ENCODE results near the gene KLHDC10.

- TF ChIP-seq CTCF (optimal IDR thresholded peaks at IDR 0.05 in 1 of 3, IDR thresholded peaks at IDR 0.05 in 1 of 3, conservative IDR thresholded peaks at IDR 0.05 in 1 of 3; ENCODE audit: extremely low read depth in 1 of 3, insufficient read depth in 2 of 3, low read length in 3 of 3): no peak
- TF ChIP-seq EZH2 (IDR thresholded peaks at IDR 0.05; ENCODE audit: low read length): no peak
Observed at GRCh38 chr7:130153211-130153908, 83.0 kb downstream of the KLHDC10 start.
